PFSK-1 (cell line): Measurements from ENCODE around the gene FAM222A.

ENCODE experiments used
- FOXP2 ChIP-seq: optimal IDR thresholded peaks from 2 replicates; pipeline ENCODE3; 2011; ENCODE audit warnings: borderline replicate concordance, control low read depth, inconsistent platforms; ENCODE audit not compliant: insufficient read depth; ENCODE audit errors: extremely low read length, extremely low read depth
- POLR2AphosphoS5 ChIP-seq: IDR thresholded peaks from 2 replicates; pipeline ENCODE4 v1.6.1; 2012; ENCODE audit warnings: low read depth, mild to moderate bottlenecking, control low read depth, low read length, moderate library complexity
- REST ChIP-seq, 2 experiments: IDR thresholded peaks; 2 replicates each; pipeline versions ENCODE4 v1.6.1 to v1.8.0; 2011 to 2012; ENCODE audit warnings: low read depth in 2 of 2, low read length in 2 of 2, control low read depth in 1 of 2, inconsistent platforms in 1 of 2, mild to moderate bottlenecking in 1 of 2, moderate library complexity in 1 of 2; ENCODE audit not compliant: insufficient read depth in 1 of 2
- SIN3A ChIP-seq: IDR thresholded peaks from 2 replicates; pipeline ENCODE4 v1.6.1; 2012; ENCODE audit warnings: mild to moderate bottlenecking, low read length, moderate library complexity, borderline replicate concordance; ENCODE audit not compliant: insufficient read depth
- TAF1 ChIP-seq: IDR thresholded peaks from 2 replicates; pipeline ENCODE4 v1.6.1; 2012; ENCODE audit warnings: low read length, control low read depth, borderline replicate concordance; ENCODE audit not compliant: insufficient read depth

The FAM222A gene

GRCh38 chr12:109753054-109753401 is 39.4 kb downstream of the FAM222A start:
- TF ChIP-seq TAF1 (no peak), REST (IDR thresholded peaks at IDR 0.05; ENCODE audit: insufficient read depth in 1 of 2, low read depth in 2 of 2, low read length in 2 of 2) (no peak), FOXP2 (no peak), SIN3A (no peak), POLR2AphosphoS5 (no peak)

GRCh38 chr12:109753959-109754358 is 40.3 kb downstream of the FAM222A start:
- TF ChIP-seq SIN3A: 0 out of 2 replicates have a peak, but pooled peaks have one; percentile 43
- no peak for TF ChIP-seq FOXP2

- TF ChIP-seq TAF1 (no peak), REST (IDR thresholded peaks at IDR 0.05; ENCODE audit: insufficient read depth in 1 of 2, low read depth in 2 of 2, low read length in 2 of 2) (no peak), SIN3A (no peak), POLR2AphosphoS5 (no peak), FOXP2 (no peak)
These were observed 42.8 kb downstream of the FAM222A start for GRCh38 chr12:109756457-109756856.

- TF ChIP-seq FOXP2 (no peak), TAF1 (no peak), POLR2AphosphoS5 (no peak), SIN3A (no peak)
These were observed 44.1 kb downstream of the FAM222A start for GRCh38 chr12:109757671-109758265.

GRCh38 chr12:109758426-109759420 is 45.1 kb downstream of the FAM222A start:
- TF ChIP-seq FOXP2: no peak
- TF ChIP-seq REST (IDR thresholded peaks at IDR 0.05; ENCODE audit: insufficient read depth in 1 of 2, low read depth in 2 of 2, low read length in 2 of 2): no peak
- no peak for TF ChIP-seq TAF1
- TF ChIP-seq SIN3A: no peak
- no peak for TF ChIP-seq POLR2AphosphoS5

GRCh38 chr12:109759595-109759994 is 46.0 kb downstream of the FAM222A start:
- TF ChIP-seq REST (IDR thresholded peaks at IDR 0.05; ENCODE audit: insufficient read depth in 1 of 2, low read depth in 2 of 2, low read length in 2 of 2) (no peak), SIN3A (no peak), TAF1 (no peak), FOXP2 (no peak), POLR2AphosphoS5 (no peak)
